NT2/D1 (cell line): ENCODE results near the gene TANC1.

Experiments
- DNase-seq: peaks from one replicate; pipeline ENCODE4 v3.0.0-alpha.2; 2011; ENCODE audit warnings: low read depth, low spot score
- H3K27me3 ChIP-seq: 2 replicates; pipeline ENCODE4 v1.6.0; 2011; ENCODE audit warnings: mild to moderate bottlenecking; ENCODE audit not compliant: insufficient read length, insufficient read depth
- H3K36me3 ChIP-seq: 2 replicates; pipeline ENCODE4 v1.6.1; 2011; ENCODE audit warnings: mild to moderate bottlenecking, low read length, mixed read lengths; ENCODE audit not compliant: insufficient read depth, insufficient read length
- H3K4me1 ChIP-seq: 2 replicates; pipeline ENCODE4 v1.5.1; 2011; ENCODE audit not compliant: insufficient read depth, insufficient read length
- H3K4me3 ChIP-seq: 2 replicates; pipeline ENCODE4 v1.5.1; 2011; ENCODE audit warnings: low read depth; ENCODE audit not compliant: insufficient read length
- H3K9ac ChIP-seq: 2 replicates; pipeline ENCODE4 v1.6.0; 2011; ENCODE audit warnings: low read depth; ENCODE audit not compliant: insufficient read length
- H3K9me3 ChIP-seq: 2 replicates; pipeline ENCODE4 v1.5.1; 2011; ENCODE audit warnings: mild to moderate bottlenecking, low read length; ENCODE audit not compliant: insufficient read depth
- SUZ12 ChIP-seq: IDR thresholded peaks from 2 replicates; pipeline ENCODE4 v1.6.1; 2011; ENCODE audit not compliant: insufficient read length, insufficient read depth; ENCODE audit errors: extremely low read depth
- YY1 ChIP-seq: IDR thresholded peaks from 2 replicates; pipeline ENCODE4 v1.6.1; 2011; ENCODE audit not compliant: insufficient read length, insufficient read depth
- ZNF274 ChIP-seq: IDR thresholded peaks from 2 replicates; pipeline ENCODE4 v1.6.1; 2011; ENCODE audit warnings: mild to moderate bottlenecking, low read depth, low read length

The TANC1 gene

GRCh38 chr2:159211447-159212396 is 243.3 kb downstream of the TANC1 start:
- H3K27me3 ChIP-seq: no peaks in the 10 kb centered on the region
- H3K4me1 ChIP-seq: peaks cover 3% of the 10 kb centered on the region
- H3K36me3 ChIP-seq: peaks cover 28% of the 10 kb centered on the region
- DNase-seq: peak; percentile 71
- H3K4me3 ChIP-seq: no peak overlapping the region
- no peaks in the 10 kb centered on the region for H3K9me3 ChIP-seq
- no peak for TF ChIP-seq YY1
- no peak for TF ChIP-seq SUZ12
- TF ChIP-seq ZNF274: no peak
- no peak overlapping the region for H3K9ac ChIP-seq

- no peak for DNase-seq
- Histone ChIP-seq H3K36me3 (peaks cover 42% of the 10 kb centered on the region), H3K9me3 (no peaks in the 10 kb centered on the region), H3K9ac (no peak overlapping the region), H3K4me3 (no peak overlapping the region), H3K27me3 (no peaks in the 10 kb centered on the region), H3K4me1 (peaks cover 3% of the 10 kb centered on the region)
- TF ChIP-seq YY1: no peak
- no peak for TF ChIP-seq SUZ12
- TF ChIP-seq ZNF274: no peak
Observed at GRCh38 chr2:159213296-159213695, 244.9 kb downstream of the TANC1 start.

DNA sequence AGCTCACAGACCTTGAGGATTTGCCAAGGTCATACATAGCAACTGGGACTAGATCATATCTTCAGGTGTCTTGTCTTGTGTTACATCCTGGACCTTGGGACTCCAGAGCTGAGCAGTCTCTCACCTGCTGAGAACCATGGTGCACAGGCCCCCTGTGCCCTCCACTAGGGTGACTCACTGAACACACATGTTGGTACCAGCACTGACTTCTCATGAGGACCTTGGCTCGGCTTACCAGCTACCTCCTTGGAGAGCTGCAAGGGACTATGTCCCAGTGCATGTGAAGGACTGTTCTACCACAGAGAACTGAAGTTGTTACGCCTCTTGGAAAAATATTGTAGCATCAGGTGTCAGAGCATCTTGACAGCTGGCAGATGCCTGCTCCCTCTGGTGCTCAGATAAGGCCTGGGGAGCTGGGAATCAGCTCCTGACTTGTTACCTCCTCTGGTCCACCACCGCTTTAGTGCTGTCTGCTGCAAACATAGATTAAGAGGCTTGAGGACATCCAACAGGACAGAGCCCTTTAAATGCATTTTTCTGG is 246.0 kb downstream of the TANC1 start:
- H3K36me3 ChIP-seq: peaks cover 49% of the 10 kb centered on the region
- H3K4me1 ChIP-seq: peaks cover 3% of the 10 kb centered on the region
- H3K4me3 ChIP-seq: no peak overlapping the region
- DNase-seq: no peak
- no peak for TF ChIP-seq SUZ12
- no peak for TF ChIP-seq YY1
- TF ChIP-seq ZNF274: no peak
- no peak overlapping the region for H3K9ac ChIP-seq
- H3K9me3 ChIP-seq: no peaks in the 10 kb centered on the region
- H3K27me3 ChIP-seq: no peaks in the 10 kb centered on the region

GRCh38 chr2:159215116-159215515 is 246.7 kb downstream of the TANC1 start:
- Histone ChIP-seq H3K36me3 (peaks cover 55% of the 10 kb centered on the region), H3K4me3 (no peak overlapping the region), H3K27me3 (no peaks in the 10 kb centered on the region), H3K9ac (no peak overlapping the region), H3K9me3 (no peaks in the 10 kb centered on the region), H3K4me1 (peaks cover 3% of the 10 kb centered on the region)
- no peak for DNase-seq
- no peak for TF ChIP-seq ZNF274
- TF ChIP-seq YY1: no peak
- TF ChIP-seq SUZ12: no peak

DNA sequence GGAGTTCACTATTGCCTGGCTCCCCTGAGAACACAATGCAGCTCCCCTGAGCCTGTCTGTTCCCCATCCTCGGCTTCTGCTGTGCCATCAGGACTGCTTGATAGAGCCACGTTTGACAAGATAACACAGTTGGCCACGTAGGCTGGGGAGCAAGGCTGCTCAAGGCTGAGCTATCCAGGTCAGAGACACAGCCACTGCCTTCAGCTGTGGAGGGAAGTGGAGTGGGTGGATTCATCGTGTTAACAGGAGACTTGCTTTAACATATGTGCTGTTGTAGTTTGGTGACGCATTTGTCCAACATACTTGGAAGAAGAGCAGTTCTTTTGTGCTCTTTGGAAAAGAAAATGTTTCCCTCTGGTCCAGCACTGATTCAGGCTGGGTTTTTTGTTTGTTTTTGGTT is 249.2 kb downstream of the TANC1 start:
- Histone ChIP-seq H3K9me3 (no peaks in the 10 kb centered on the region), H3K9ac (no peak overlapping the region), H3K27me3 (no peaks in the 10 kb centered on the region), H3K4me1 (no peaks in the 10 kb centered on the region), H3K36me3 (peaks cover 72% of the 10 kb centered on the region), H3K4me3 (no peak overlapping the region)
- no peak for DNase-seq
- TF ChIP-seq ZNF274: no peak
- TF ChIP-seq SUZ12: no peak
- no peak for TF ChIP-seq YY1

DNA sequence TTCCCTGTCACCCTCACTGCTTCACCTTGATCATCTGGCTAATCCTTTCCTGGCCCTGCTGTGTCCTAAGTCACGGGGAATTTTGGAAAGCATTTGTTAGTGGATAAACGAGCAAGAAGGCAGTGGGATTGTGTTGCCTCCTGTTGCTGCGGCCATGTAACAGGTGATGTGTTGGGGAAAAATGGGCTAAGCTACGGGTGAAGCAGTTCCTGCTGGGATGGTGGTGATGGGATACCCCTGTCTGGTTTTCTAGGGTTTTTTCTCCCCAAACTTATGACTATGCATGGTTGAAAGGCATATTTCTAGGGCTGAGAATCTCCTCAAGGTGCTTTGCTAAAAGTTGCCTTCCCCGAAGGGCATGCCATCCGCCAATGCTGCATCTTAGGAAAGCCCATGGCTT is 249.9 kb downstream of the TANC1 start:
- no peaks in the 10 kb centered on the region for H3K27me3 ChIP-seq

DNA sequence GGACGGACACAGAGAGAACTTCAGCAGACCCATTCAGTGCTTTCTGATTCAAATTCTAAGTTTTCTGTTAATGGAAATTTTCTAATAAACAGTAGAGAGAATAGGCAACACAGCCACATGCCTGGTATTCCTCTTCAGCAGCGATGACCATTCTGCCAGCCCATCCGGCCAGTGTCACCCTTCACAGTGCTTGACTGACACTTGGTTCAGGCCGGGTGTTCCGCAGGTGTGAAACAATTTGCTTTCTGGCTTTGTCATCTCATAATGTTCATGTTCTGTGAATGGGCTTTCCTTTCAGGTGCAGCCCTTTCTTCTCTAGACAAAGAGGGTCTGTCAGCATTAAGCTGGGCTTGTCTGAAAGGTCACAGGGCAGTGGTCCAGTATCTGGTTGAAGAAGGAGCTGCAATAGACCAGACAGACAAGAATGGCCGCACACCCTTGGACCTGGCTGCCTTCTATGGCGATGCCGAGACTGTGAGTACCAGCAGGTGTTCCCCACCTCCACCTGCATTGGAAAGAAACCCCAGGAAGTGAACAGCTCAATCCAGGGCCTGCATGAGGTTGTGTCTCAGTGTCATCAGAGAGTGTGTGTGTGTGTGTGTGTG is 251.1 kb downstream of the TANC1 start:
- TF ChIP-seq YY1 (no peak), ZNF274 (no peak), SUZ12 (no peak)
- Histone ChIP-seq H3K9ac (no peak overlapping the region), H3K9me3 (no peaks in the 10 kb centered on the region), H3K4me1 (no peaks in the 10 kb centered on the region), H3K27me3 (no peaks in the 10 kb centered on the region), H3K36me3 (peaks cover 83% of the 10 kb centered on the region), H3K4me3 (no peak overlapping the region)
- DNase-seq: no peak

More for the DNA sequence above, 249.9 kb downstream of the TANC1 start:
- H3K4me3 ChIP-seq: no peak overlapping the region
- H3K4me1 ChIP-seq: no peaks in the 10 kb centered on the region
- no peak for DNase-seq
- H3K9ac ChIP-seq: no peak overlapping the region
- H3K36me3 ChIP-seq: peaks cover 76% of the 10 kb centered on the region
- H3K9me3 ChIP-seq: no peaks in the 10 kb centered on the region
- no peak for TF ChIP-seq SUZ12
- no peak for TF ChIP-seq ZNF274
- no peak for TF ChIP-seq YY1
